GM18907 (cell line): ENCODE data around the gene COL17A1.

Source experiments
- ATAC-seq: cut with Tn5 transposase; IDR thresholded peaks from one replicate; pipeline ENCODE4 v1.9.1; 2021; ENCODE audit warnings: mild to moderate bottlenecking, moderate library complexity; ENCODE audit not compliant: unreplicated experiment

Gene COL17A1

DNA sequence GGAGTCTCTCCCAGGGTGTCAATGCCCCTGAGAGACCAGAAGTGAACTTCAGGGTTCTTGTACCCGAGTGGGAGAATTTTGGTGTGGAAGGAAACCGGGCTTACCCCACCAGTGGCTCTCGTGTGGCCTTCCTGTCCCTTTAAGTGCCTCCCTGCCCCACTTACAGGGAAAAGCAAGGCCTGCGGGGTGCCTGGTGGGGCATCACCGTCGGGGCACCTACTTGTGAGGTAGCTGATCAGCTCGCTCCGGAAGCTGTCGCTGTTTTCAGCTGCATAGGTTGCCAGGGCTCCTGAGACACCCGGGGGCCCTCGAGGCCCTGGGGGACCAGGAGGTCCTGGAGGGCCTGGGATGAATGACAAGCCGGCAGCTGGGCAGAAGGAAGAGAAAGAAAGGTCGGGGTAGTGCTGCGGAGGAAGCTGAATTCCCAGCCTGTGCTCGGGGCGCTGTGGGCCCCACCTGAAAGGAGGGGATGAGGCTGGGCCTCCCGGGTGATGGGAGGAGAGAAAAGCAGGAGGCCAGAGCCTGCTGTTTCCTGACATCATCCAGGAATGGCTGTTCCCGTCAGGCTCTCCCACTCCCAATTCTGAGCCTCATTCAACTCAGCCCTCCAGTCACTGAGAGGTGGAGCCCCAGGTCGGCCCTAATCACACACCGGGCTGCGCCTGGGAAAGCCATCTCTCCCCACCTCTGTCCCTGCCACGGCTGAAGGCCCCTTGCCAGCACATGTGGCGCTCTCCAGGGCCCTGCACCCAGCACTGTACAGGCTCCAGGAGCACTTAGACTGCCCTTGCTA lies 51.1 kb downstream of the COL17A1 start:
- ATAC-seq, result no peak

- no peak for ATAC-seq
These were observed 51.7 kb downstream of the COL17A1 start for GRCh38 chr10:104033966-104034365.

DNA sequence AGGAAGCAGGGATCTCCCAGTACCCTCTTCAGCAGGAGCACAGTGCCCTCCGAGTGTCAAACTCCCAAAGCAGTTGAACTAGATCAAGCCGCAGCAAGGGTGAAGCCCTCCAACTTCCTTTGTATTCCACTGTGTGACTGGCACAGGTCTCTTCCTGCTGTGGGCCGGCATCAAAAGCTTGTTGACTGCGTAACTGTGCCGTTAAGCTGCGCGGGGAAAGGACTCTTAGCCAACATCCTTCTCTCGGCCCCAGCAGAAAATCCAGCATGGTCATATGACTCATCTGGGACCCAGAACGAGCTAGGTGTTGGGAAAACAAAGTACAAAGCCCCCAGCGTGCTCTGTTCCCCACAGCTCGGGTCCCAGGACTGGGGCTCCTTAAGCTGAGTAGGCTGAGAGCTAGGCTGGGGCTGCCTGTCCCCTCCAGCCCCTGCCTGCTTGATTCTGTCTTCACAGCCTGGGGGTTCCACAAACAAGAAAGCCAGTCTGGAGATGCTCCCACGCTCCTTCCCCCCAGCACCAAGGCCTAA lies 52.2 kb downstream of the COL17A1 start:
- no peak for ATAC-seq

- no peak for ATAC-seq
These were observed 53.4 kb downstream of the COL17A1 start for GRCh38 chr10:104032144-104032775.

DNA sequence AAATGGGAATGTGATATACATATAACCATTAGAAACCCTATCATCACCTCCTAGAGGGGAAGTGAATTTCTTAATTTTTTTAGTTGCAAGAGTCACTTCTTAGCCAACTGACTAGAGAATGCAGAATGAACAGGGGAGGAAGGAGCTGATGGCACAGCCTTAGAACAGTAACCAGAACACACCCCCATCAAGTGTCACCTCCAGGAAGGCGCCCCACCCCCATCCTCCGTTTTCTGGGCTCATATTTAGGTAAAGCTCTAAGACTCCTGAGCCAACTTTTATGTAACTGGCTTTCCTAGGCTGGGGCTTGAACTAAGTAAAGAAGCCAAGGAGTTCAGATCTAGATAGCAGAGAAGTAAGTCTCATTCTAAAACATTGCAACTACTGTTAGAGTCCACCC lies 54.0 kb downstream of the COL17A1 start:
- ATAC-seq, result no peak

GRCh38 chr10:104029521-104029860 lies 56.2 kb downstream of the COL17A1 start:
- no peak for ATAC-seq

- ATAC-seq, result no peak
These were observed 56.7 kb downstream of the COL17A1 start for GRCh38 chr10:104028823-104029520.

GRCh38 chr10:104028146-104028545 lies 57.5 kb downstream of the COL17A1 start:
- no peak for ATAC-seq

- peak; percentile 40 for ATAC-seq
These were observed 58.9 kb downstream of the COL17A1 start for GRCh38 chr10:104026762-104027161.

DNA sequence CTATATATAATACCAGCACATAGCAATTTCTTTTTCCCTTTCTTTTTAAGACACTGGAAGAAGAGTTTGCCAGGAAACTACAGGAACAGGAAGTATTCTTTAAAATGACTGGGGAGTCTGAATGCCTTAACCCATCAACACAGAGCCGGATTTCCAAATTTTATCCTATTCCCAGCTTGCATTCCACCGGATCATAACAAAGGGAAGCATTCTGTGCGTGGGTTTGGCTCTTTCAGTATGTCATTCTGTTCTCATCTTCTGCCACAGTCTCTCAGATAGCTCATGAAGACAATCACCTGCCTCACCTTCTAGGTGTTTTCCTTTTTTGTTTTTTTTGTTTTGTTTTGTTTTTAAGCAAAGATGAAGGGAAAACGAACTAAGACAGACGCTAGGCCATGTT lies 60.2 kb downstream of the COL17A1 start:
- ATAC-seq, result no peak

DNA sequence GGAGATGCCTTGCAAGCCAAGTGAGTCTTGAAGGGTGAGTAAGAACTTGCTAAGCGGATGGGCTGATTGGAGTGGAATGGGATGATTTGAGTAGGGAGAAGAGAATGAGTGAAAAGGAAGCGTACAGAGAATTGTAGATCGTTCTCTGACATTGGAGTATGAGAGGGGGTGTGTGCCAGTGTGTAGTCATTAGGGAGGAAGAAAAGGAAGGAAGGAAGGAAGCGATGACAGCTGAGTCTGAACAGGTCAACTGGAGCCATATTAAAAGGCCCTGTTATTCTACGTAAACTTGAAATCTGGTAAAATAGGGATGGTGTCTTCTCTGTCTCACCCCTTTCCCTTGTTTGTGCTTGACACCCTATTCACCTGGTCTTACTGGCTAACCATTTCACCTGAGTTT lies 63.7 kb downstream of the COL17A1 start:
- ATAC-seq, result no peak

- ATAC-seq, result no peak
These were observed 64.4 kb downstream of the COL17A1 start for GRCh38 chr10:104021246-104021645.

DNA sequence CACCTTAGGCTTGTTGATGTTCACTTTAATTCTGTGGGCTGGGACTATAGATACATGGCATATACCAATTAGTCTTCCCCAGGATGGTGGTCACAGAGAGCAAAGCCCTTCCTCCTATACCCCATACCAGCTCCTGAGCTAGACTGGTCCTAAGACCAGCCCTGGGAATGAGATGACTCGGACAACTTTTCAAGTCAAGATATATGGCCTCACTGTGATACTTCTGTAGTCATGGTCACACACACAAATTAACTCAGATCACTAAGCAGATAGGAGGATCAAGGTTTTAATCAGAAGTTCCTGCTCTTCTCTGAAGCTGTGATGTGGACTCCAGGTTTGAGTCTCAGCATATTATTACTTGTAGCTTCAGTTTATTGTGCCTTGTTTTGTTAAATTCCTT lies 65.7 kb downstream of the COL17A1 start:
- ATAC-seq, result no peak

- no peak for ATAC-seq
These were observed 67.2 kb downstream of the COL17A1 start for GRCh38 chr10:104018471-104018870.

GRCh38 chr10:104016661-104017060 lies 69.0 kb downstream of the COL17A1 start:
- ATAC-seq, result no peak

DNA sequence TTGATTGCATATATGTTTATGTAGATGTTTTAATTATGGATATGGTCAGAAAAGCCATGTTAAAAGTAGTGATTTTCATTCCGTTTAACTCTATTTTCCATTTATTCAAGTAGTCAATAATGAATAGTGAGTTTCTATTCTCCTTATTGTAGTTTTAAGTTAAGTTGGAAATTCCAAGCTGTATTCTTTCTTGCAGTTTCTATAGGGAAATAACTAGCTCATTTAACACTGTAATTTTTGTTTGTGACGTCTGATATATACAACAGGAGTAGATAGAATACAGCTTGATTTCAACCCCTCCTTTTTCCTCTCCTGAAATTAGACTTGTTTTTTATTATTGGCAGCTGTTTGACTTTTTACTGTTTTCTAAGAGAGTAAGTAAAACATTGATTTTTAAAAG lies 71.5 kb downstream of the COL17A1 start:
- ATAC-seq, result no peak

GRCh38 chr10:104013489-104013888 lies 72.2 kb downstream of the COL17A1 start:
- no peak for ATAC-seq

- ATAC-seq, result no peak
These were observed 73.8 kb downstream of the COL17A1 start for GRCh38 chr10:104011904-104012303.

DNA sequence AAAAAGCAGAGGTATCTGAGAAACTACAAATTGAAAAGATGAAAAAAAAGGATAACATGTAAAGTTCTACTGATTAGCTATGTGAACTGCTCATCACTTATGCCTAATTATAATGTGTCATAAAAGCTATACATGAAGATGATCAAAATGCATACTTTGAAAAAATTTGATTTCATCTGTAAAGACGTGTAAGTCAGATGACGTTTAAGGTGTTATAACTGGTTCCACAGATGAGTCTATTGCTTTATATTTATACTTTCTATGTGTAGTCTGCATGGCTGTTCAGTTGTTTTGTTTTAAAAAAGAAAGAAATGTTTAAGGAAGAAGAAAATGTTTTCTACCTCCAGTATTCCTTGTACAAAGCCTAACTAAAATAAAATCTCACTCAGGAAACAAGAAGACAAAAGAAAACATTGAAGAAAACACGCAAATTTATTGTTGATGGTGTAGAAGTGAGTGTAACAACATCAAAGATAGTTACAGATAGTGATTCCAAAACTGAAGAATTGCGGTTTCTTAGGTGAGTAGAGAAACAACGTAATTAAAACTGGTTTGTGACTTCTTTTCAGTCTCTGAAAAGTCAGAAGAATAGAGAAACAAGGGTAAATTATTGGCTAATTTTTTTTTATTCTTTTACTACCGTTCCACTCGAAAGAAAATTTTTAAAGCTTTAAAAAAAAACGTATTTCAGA lies 80.4 kb downstream of the COL17A1 start:
- no peak for ATAC-seq

GRCh38 chr10:104002911-104003310 lies 82.8 kb downstream of the COL17A1 start:
- ATAC-seq, result no peak

DNA sequence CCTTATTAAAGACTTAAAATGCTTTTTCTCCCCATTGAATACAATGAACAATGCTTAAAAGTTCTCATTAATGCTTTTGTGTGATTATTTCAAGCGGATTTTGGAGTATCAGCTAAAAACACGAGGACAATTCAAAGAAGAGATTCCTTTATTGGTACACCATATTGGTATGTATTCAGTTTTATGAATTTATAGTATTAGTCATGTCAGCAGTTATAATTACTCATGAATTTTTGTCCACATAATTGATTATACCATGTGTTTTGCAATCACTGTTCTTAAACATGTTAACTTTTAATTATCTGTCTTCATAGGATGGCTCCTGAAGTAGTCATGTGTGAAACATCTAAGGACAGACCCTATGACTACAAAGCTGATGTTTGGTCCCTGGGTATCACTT lies 86.9 kb downstream of the COL17A1 start:
- ATAC-seq, result no peak
